Panc1 (cell line): ENCODE measurements around the gene EHBP1. TPM values are rescaled to one million over a fixed set of nuclear protein-coding genes. Genes with fewer than 3 reads are reported as not detected.

Source experiments
- ATAC-seq: fragments of 200-7000 bp; cut with Tn5 transposase; 2 replicates; pipeline ENCODE4 v1.9.1; 2020; ENCODE audit warnings: mild to moderate bottlenecking, moderate library complexity
- BruUV-seq: library from RNA; stranded (reverse); fragments of 400-500 nt; replicated peaks from 2 replicates; lab custom pipeline; 2021; lab: Mats Ljungman, UMichigan
- CTCF ChIA-PET: fragments of 300-600 bp; sonication (Branson Sonifier 250); formaldehyde crosslinking; loops from one replicate; lab custom pipeline; 2022; ENCODE audit warnings: antibody characterized with exemption; lab: Charles Lee
- POLR2A ChIA-PET: fragments of 300-600 bp; sonication (Branson Sonifier 250); formaldehyde crosslinking; loops from one replicate; lab custom pipeline; 2022; ENCODE audit warnings: antibody characterized with exemption; lab: Charles Lee
- DNase-seq: peaks from one replicate; pipeline ENCODE4 v3.0.0-alpha.2; 2010; ENCODE audit warnings: low read depth, low spot score
- H3K27ac ChIP-seq: 2 replicates; pipeline ENCODE4 v1.5.1; 2011; ENCODE audit warnings: mild to moderate bottlenecking, low read length, inconsistent platforms
- H3K27me3 ChIP-seq: fragments of 200-500 bp; sonication (Bioruptor generic); 2 replicates; pipeline ENCODE4 v1.6.0; 2014; ENCODE audit warnings: low read length, inconsistent platforms; ENCODE audit not compliant: control insufficient read depth, insufficient read depth
- H3K36me3 ChIP-seq: fragments of 200-500 bp; sonication (Bioruptor generic); 2 replicates; pipeline ENCODE4 v1.5.1; 2014; ENCODE audit warnings: inconsistent platforms, mild to moderate bottlenecking, low read length, moderate library complexity; ENCODE audit not compliant: control insufficient read depth, insufficient read depth
- H3K4me1 ChIP-seq: 2 replicates; pipeline ENCODE4 v1.5.1; 2011; ENCODE audit warnings: inconsistent platforms, mild to moderate bottlenecking, low read length, moderate library complexity; ENCODE audit not compliant: control insufficient read depth, insufficient read depth
- H3K4me3 ChIP-seq, 2 experiments: 2 replicates each; pipeline ENCODE4 v1.5.1; 2011 to 2012; ENCODE audit warnings: low read depth in 2 of 2, low read length in 2 of 2, mild to moderate bottlenecking in 2 of 2, inconsistent platforms in 1 of 2, moderate library complexity in 1 of 2
- H3K9me3 ChIP-seq: fragments of 200-500 bp; sonication (Bioruptor generic); 2 replicates; pipeline ENCODE4 v1.5.1; 2014; ENCODE audit warnings: low read depth, mild to moderate bottlenecking, inconsistent platforms, low read length, moderate library complexity; ENCODE audit not compliant: control insufficient read depth, insufficient read depth
- CTCF ChIP-seq: fragments of 450-650 bp; IDR thresholded peaks from 2 replicates; pipeline ENCODE4 v1.5.1; 2017; ENCODE audit warnings: mild to moderate bottlenecking
- POLR2AphosphoS5 ChIP-seq: IDR thresholded peaks from 2 replicates; pipeline ENCODE4 v1.6.1; 2012; ENCODE audit warnings: mild to moderate bottlenecking, low read depth, low read length, moderate library complexity
- REST ChIP-seq, 2 experiments: IDR thresholded peaks; 2 replicates each; pipeline ENCODE4 v1.6.1; 2011 to 2012; ENCODE audit warnings: low read depth in 2 of 2, control low read depth in 1 of 2, low read length in 1 of 2, mild to moderate bottlenecking in 1 of 2, moderate library complexity in 1 of 2; ENCODE audit not compliant: insufficient read depth in 1 of 2
- SIN3A ChIP-seq: IDR thresholded peaks from 2 replicates; pipeline ENCODE4 v1.6.1; 2012; ENCODE audit warnings: low read depth, mild to moderate bottlenecking, low read length, moderate library complexity, borderline replicate concordance; ENCODE audit not compliant: insufficient read depth
- TCF7L2 ChIP-seq: IDR thresholded peaks from 2 replicates; pipeline ENCODE4 v1.6.1; 2011; ENCODE audit warnings: mild to moderate bottlenecking, low read depth, low read length, inconsistent platforms
- in situ Hi-C: cut with HindIII; loops from 2 replicates; pipeline ENCODE4 v1.10.0; 2016; ENCODE audit warnings: low sequenced_read_pairs, low pct_unique_long_range_greater_than_20kb
- intact Hi-C: fragments of 100-400 bp; cut with micrococcal nuclease; formaldehyde crosslinking; loops from one replicate; pipeline ENCODE4 v1.10.0; 2022; ENCODE audit not compliant: unreplicated experiment
- total RNA-seq: library from RNA; stranded (reverse); gene quantifications from one replicate; pipeline ENCODE4 v1.2.1, GENCODE V29; 2021; ENCODE audit not compliant: unreplicated experiment

EHBP1 gene
- total RNA-seq, 1 experiment from 2014 or later: 46.1 TPM

GRCh38 chr2:62856228-62857040 lies 150.9 kb downstream of the EHBP1 start:
- no peaks in the 10 kb centered on the region for H3K9me3 ChIP-seq
- POLR2A ChIA-PET: no interaction called here
- no peaks in the 10 kb centered on the region for H3K27me3 ChIP-seq
- CTCF ChIA-PET: no interaction called here
- no peaks in the 10 kb centered on the region for H3K36me3 ChIP-seq
- BruUV-seq: no TSS peak
- intact Hi-C loops: no loop called here
- ATAC-seq: no peak
- no peak for DNase-seq
- peaks cover 5% of the 10 kb centered on the region; the same call in 1 of the 2 replicates for H3K4me1 ChIP-seq
- no peak overlapping the region for H3K4me3 ChIP-seq
- peak overlapping the region; percentile 17; the same call in 1 of the 2 replicates for H3K27ac ChIP-seq
- in situ Hi-C loops: no loop called here
- TF ChIP-seq CTCF (no peak), POLR2AphosphoS5 (no peak), SIN3A (no peak), TCF7L2 (no peak), REST (IDR thresholded peaks at IDR 0.05; ENCODE audit: insufficient read depth in 1 of 2, low read depth in 2 of 2, low read length in 1 of 2) (no peak)

GRCh38 chr2:62857139-62857931 lies 151.8 kb downstream of the EHBP1 start:
- ChIA-PET CTCF (no interaction called here), POLR2A (no interaction called here)
- Histone ChIP-seq H3K27me3 (no peaks in the 10 kb centered on the region), H3K36me3 (no peaks in the 10 kb centered on the region), H3K4me1 (peaks cover 5% of the 10 kb centered on the region; the same call in 1 of the 2 replicates), H3K9me3 (no peaks in the 10 kb centered on the region), H3K4me3 (no peak overlapping the region), H3K27ac (no peak overlapping the region; the same call in 1 of the 2 replicates)
- intact Hi-C loops (no loop called here), in situ Hi-C loops (no loop called here)
- ATAC-seq (no peak), DNase-seq (no peak)
- TF ChIP-seq CTCF (no peak), POLR2AphosphoS5 (no peak), SIN3A (no peak), REST (IDR thresholded peaks at IDR 0.05; ENCODE audit: insufficient read depth in 1 of 2, low read depth in 2 of 2, low read length in 1 of 2) (no peak), TCF7L2 (no peak)
- BruUV-seq: no TSS peak
